Measurements from ENCODE around the gene ST14.

- TF ChIP-seq CTCF (conservative IDR thresholded peaks at IDR 0.05; ENCODE audit: low read depth, low read length) (no peak), EZH2 (IDR thresholded peaks at IDR 0.05; ENCODE audit: borderline replicate concordance, low read depth, low read length, poor library complexity, severe bottlenecking) (no peak)
Measured at GRCh38 chr11:130209128-130209932, 49.7 kb downstream of the ST14 start.
